HG03378 (cell line): ENCODE data around the gene ZEB2.

Source experiments
- ATAC-seq: cut with Tn5 transposase; IDR thresholded peaks from one replicate; pipeline ENCODE4 v1.9.1; 2021; ENCODE audit warnings: mild to moderate bottlenecking, moderate library complexity; ENCODE audit not compliant: unreplicated experiment

ZEB2 gene

DNA sequence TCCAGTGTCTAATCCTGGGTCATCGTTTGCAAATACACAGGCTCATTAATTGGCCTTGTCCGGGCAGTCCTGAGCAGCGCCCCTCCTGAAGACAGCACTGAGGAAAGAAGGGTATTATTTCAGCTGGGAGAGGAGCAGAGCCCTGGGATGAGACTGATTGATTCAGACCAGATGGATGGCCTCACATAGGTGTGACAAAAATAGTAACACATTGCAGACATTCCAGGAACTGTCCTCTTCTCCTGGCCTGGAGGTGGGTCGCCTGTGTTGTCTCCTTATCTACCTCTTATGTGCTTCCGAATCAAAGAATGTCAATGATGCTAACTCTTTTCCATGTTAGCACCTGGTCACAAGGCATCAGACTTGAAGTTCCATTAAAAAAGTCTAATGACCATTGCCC, 45.9 kb downstream of the ZEB2 start:
- ATAC-seq: no peak

DNA sequence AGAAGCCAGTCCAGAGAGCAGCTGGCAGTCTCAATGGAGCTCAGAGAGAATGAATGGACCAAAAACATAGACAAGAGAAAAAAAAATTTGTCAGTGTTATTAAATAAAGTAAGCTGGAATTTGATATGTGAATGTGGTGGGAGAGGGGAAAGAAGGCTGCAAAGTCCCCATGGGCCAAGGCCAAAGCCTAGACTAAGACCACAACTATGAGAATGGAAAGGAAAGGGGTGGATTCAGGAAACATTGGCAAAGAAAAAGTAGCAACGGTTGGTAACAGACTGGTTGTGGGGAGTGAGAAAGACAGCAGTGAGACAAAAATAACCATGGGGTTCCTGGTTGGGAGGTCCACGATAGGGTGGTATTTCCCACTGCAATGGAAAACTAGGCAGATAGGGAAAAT, 47.0 kb downstream of the ZEB2 start:
- ATAC-seq: no peak

DNA sequence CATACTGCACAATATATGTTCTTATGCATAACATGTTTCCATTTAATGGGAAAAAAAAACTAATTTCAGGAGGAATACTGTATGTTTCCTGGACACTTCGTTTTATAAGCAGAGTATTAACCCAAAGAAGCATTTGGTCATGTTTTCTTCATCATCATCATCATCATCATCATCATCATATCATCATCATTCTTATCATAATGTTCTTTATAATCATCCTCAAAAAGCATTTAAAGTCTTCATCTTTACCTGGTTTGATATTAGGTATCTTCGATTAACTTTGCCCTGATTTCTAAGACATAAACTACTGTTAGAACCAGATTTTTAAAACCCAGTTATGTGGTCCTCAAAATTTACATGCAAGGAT, 47.9 kb downstream of the ZEB2 start:
- no peak for ATAC-seq

DNA sequence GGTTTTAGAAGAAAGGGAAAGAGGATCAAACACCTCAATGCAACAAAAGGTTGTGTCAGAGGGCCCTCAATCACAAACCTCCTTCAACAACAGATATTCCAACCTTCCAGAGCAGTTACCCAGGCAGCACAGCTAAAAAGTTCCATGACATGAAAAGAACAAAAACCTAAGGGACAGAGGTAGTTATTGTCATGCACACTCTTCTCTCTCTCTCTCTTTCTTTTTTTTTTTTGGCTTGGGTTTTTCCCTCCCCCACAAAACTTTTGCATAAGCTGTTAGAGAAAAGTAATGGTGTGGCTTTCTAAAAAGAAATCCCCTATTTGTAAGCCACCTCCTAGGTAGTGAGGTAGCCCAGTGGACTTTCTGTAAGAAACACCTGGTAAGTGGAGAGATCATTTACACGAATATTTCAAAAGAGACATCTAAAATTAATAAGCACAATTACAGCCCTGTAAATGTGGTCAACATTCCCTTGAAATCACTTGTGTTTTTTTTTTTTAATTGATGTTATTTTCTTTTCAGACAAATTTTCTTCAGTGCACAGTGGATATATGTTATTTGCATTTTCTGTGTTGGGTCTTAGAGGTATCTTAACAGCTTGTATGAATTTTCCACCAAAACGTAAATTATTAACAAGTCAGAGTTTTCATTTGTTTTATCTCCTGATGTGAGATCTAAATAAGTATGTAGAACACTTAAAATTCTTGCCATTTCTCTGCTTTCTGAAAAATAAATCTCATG, 48.4 kb downstream of the ZEB2 start:
- peak; percentile 90 for ATAC-seq

- ATAC-seq: no peak
Observed at GRCh38 chr2:144470816-144471215, 49.1 kb downstream of the ZEB2 start.

DNA sequence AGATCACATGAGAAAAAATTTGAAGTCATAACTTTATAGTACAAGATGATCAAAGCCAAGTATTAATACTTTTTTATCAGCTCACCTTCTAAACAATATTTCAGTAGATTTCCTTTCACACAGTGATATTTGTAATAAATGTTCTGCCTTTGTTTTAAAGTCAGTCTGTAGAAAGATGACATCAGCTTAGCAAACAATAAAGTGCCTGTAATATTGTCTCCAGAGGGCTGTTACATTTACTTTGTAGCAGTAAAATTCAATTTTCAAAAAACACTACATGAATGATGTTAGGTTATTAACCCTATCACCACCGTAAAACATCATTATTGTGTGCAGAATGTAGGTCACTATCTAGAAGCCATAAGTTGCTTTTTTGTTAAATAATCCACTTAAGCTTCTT, 49.6 kb downstream of the ZEB2 start:
- no peak for ATAC-seq

- ATAC-seq: no peak
Observed at GRCh38 chr2:144469798-144470197, 50.1 kb downstream of the ZEB2 start.

DNA sequence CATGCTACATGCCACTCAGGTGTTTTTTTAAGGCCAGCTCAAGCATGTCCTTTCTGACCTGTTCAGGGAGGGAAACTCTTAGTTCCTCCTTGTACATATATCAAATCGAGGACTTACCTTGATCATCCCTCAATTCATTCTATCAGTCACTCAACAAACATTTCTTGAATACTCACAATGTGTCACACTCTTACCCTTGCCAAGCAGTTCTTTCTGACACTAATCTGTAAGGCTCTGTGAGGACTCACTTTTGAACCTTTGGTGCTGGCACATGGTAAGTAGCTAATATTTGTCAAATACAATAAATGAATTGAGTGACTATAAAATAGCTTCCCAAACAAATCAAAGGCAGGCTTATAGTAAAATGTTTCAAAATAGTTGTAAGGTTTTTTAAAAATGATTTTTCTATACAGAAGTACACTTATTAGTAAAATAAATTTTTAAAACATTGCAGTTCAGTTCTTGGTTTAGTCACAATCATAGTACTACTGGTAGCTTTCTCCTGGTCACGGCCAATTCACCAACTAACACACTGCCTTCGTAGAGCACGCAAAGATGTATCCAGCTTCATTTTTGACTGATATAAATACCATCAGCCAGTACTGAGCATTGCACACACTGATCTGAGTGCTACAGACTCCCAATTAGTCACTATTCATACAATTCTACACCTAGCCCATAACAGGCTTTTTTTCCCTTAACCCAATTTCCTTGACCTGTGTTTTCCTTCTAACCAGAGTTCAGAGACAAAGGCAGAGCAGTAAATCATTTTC, 50.9 kb downstream of the ZEB2 start:
- no peak for ATAC-seq

GRCh38 chr2:144467502-144468137, 52.3 kb downstream of the ZEB2 start:
- ATAC-seq: no peak

GRCh38 chr2:144466637-144467036, 53.3 kb downstream of the ZEB2 start:
- no peak for ATAC-seq

DNA sequence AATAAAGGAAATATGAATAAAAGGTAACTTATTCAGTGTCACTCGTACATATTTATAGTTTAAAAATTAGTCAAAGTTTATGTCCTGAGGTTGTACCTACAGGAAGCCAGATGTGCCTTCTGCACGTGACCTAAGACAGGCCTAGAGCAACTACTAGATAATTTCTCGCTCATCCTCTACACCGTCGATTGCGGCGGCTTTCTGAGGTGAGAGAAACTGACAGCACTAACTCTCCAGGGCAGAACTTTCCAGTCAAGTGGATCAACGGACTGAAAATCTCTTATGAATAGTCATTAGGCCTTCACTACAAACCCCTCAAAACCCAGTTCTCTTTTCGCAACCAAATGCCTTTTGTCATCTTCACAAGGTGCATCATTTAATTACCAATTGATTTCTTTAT, 54.2 kb downstream of the ZEB2 start:
- ATAC-seq: no peak

DNA sequence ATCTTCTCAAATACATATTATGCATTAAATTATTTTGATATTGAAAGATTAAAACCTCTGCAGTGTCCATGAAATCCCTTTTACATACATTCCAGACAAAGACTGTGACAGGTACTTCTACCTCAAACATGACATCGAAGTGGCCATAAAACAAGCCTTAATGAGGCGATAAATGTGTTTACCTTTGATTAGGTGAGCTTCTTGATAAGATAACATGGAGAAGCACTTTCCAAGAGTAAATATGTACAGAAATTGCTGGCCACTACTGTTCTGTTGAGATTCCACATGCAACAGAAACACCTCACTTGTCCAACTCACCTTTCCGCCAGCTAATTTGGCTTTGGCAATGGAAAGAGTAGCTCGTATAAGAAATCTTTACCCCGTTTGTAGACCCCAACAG, 55.2 kb downstream of the ZEB2 start:
- ATAC-seq: no peak

DNA sequence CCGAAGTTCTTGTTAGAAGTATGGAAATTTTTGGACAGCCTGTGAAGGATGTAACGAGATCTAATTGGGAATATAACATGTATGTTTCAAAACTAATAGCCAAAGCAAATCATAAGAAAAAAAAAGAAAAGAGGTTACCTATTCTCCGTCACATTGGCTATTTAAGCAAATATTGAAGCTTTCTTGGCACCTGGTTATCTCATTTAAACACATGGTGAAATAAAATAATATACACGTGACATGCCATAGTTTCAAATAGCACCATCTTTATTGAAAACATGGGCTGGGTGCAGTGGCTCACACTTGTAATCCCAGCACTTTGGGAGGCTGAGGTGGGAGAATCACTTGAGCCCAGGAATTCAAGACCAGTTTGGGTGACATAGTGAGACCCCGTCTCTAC, 56.7 kb downstream of the ZEB2 start:
- ATAC-seq: no peak

DNA sequence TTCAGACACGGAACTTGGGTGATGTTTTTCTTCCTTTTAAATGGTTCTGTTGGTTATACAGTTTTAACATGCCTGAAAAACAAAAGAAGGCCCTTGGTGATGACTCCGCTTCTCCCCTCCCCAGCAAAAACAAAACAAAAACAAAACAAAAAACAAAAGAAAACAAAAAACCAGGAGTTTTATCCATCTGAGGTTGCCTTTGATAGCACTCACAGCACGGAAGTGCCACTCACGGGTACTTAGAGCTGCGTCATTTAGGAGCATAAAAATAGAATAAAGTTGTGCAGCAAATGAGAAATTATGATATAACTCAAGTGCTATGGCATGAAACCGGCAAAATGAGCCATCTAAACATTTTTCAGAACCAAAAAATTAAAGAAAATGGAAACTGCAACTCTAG, 57.7 kb downstream of the ZEB2 start:
- no peak for ATAC-seq

DNA sequence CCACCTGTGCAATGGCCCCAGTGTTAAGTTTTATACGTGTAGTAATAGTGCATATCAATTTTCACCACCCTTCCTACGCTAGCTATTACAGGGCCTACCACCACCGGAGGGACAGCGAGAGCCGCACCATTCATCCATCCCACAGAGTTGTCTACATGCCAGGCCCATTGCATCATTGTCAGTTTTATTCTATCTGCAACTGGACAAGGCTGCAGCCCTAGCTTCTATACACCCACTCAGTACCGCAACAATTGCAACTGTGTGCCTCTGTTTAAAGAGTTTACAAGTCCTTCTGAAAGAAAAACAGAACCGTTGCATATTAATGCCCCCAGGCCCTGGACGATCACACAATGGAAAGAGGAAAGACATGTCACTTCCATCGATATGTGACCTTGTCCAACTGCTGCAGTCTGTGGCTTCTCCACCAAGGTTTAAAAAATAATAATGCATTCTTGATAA, 58.6 kb downstream of the ZEB2 start:
- ATAC-seq: no peak

GRCh38 chr2:144460727-144461307, 59.1 kb downstream of the ZEB2 start:
- no peak for ATAC-seq

- no peak for ATAC-seq
Observed at GRCh38 chr2:144459937-144460336, 60.0 kb downstream of the ZEB2 start.

- ATAC-seq: no peak
Observed at GRCh38 chr2:144459286-144459685, 60.6 kb downstream of the ZEB2 start.

DNA sequence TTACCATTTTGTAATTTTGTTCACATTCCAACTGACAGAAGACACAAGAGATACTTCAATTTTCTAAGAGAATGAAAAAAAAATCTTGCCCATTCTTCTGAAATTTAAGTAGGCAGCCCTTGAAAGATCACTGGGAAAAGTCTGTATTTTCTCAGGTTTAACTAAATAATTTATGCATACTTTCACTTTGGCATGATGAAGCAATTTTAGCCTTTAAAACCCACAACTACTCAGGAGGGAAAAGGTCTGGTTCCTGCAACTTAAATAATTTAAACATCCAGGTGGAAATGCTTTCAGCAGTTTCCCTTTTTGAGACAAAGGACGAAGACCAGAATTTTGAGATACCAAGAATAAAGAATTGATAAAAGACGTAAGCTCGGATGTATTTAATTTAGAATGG, 61.4 kb downstream of the ZEB2 start:
- no peak for ATAC-seq

- no peak for ATAC-seq
Observed at GRCh38 chr2:144456680-144457079, 63.2 kb downstream of the ZEB2 start.

DNA sequence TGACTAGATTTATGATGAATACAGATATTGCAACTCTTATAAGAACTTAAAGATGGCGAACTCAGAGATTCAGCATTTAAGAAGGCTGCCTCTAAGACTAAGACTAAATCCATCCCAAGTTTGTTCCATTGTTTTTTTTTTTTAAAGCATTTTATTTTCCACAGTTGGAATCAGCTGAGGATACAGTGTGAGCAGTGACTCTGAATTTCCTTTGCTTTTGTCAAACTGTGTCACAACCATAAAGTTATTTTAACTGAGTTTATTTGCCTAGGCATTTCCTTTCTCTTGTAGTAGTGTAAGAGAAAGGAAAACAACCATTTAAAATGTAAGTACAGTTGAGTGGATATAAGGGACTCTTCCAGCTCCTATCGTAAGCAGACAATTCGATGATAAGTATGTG, 63.9 kb downstream of the ZEB2 start:
- ATAC-seq: no peak
